GM18508 (cell line): ENCODE results near the gene SIRT2.
"Not testable (repeated sequence)": the region's sequence is repeated elsewhere in the genome, so short reads cannot be mapped to it uniquely, and the experiment has no call there.

ENCODE experiments used
- ATAC-seq: cut with Tn5 transposase; IDR thresholded peaks from one replicate; pipeline ENCODE4 v1.9.1; 2021; ENCODE audit warnings: moderate number of reproducible peaks; ENCODE audit not compliant: insufficient read depth, unreplicated experiment

SIRT2 gene

GRCh38 chr19:38870612-38871011, 28.8 kb downstream of the SIRT2 start:
- ATAC-seq: no peak

- no peak for ATAC-seq
These were observed 29.4 kb downstream of the SIRT2 start for GRCh38 chr19:38869836-38870607.

- ATAC-seq: no peak
These were observed 30.1 kb downstream of the SIRT2 start for GRCh38 chr19:38869160-38869835.

- no peak for ATAC-seq
These were observed 30.9 kb downstream of the SIRT2 start for GRCh38 chr19:38868551-38868950.

GRCh38 chr19:38867171-38867780, 32.1 kb downstream of the SIRT2 start:
- ATAC-seq: no peak

- ATAC-seq: no peak
These were observed 36.9 kb downstream of the SIRT2 start for GRCh38 chr19:38862321-38863059.

GRCh38 chr19:38861368-38861767, 38.0 kb downstream of the SIRT2 start:
- no peak for ATAC-seq

- ATAC-seq: not testable (repeated sequence)
These were observed 39.7 kb downstream of the SIRT2 start for GRCh38 chr19:38859631-38860204.

- no peak for ATAC-seq
These were observed 42.6 kb downstream of the SIRT2 start for GRCh38 chr19:38856813-38857212.

- ATAC-seq: not testable (repeated sequence)
These were observed 43.7 kb downstream of the SIRT2 start for GRCh38 chr19:38855751-38856150.

GRCh38 chr19:38854961-38855360, 44.5 kb downstream of the SIRT2 start:
- not testable (repeated sequence) for ATAC-seq

- ATAC-seq: no peak
These were observed 46.2 kb downstream of the SIRT2 start for GRCh38 chr19:38853214-38853613.

GRCh38 chr19:38852231-38853044, 47.0 kb downstream of the SIRT2 start:
- no peak for ATAC-seq

GRCh38 chr19:38851622-38852230, 47.7 kb downstream of the SIRT2 start:
- ATAC-seq: no peak

- no peak for ATAC-seq
These were observed 48.3 kb downstream of the SIRT2 start for GRCh38 chr19:38850976-38851621.

- ATAC-seq: peak; percentile 67
These were observed 48.9 kb downstream of the SIRT2 start for GRCh38 chr19:38850436-38850975.

GRCh38 chr19:38849860-38850435, 49.5 kb downstream of the SIRT2 start, which contains the start of gene HNRNPL:
Gene HNRNPL (minus strand): TSS chr19:38849986. CDS start chr19:38849966, 20 bp downstream.
- peak; percentile 41 for ATAC-seq
